ENCODE measurements around the gene GNA14.

GRCh38 chr9:77422969-77423368 is 225.2 kb downstream of the GNA14 start:
- TF ChIP-seq CTCF (IDR thresholded peaks at IDR 0.05) = no peak
- no peak for TF ChIP-seq EP300 (IDR thresholded peaks at IDR 0.05)
- no peak for TF ChIP-seq POLR2A (IDR thresholded peaks at IDR 0.05)
